HG02938 (cell line): ENCODE data around the gene ATP10A.
"Not testable (repeated sequence)": the region's sequence is repeated elsewhere in the genome, so short reads cannot be mapped to it uniquely, and the experiment has no call there.

ENCODE experiments used
- ATAC-seq: cut with Tn5 transposase; IDR thresholded peaks from one replicate; pipeline ENCODE4 v1.9.1; 2021; ENCODE audit warnings: mild to moderate bottlenecking, moderate library complexity; ENCODE audit not compliant: unreplicated experiment

Gene ATP10A

DNA sequence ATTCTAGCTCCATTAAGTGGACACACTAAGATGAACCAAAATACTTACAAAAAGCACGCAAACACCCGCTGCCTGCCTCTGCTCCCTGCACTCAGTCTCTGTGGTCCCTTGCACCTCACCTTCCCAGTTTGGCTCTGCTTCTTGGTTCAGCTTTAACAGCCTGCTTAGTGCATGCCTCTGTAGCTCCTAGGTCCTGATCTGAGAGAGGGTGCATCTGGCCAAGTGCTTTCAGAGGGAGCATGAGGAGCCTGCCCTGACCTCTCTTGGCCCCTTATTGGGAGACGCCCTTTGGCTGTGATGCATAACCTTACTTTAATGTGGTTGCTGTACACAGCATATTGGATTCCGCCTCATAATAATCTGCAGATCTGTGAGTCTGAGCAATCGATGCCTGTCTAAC lies 21.2 kb upstream of the ATP10A start:
- ATAC-seq, result no peak

DNA sequence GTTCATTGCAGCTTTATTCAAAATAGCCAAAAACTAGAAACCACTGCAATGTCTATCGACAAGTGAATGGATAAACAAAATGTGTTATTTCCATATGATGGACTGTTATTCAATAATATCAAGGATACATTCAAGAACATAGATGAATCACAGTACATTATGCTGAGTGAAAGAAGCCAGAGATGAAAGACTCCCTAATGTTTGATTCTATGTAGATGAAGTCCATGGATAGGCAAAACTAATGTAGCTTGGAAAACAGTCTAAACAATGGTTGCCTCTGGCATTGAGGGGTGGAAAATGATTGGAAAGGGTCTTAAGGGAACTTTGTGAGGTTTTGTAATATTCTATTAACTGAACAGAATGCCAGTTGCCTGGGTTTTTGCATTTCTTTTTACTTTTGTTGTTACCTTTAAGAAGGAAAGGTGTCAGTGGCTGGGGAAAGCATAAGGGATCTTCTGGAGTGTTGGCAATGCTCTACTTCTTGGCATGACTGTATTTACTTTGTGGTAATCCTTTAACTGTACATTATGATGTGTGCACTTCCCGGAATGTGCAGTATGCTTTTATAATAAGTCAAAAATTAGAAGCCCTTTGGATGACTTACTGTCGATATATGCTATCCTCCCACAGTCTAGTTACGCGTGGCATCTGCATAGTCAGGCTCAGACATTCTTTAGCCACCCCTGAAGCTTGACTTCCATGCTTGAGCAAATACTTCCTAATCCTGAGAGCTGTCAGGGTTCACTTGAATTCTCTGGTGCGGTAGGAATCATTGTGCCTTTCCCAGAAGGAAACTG lies 20.5 kb upstream of the ATP10A start:
- ATAC-seq, result no peak

- ATAC-seq, result no peak
Observed at GRCh38 chr15:25882466-25882865, 19.3 kb upstream of the ATP10A start.

DNA sequence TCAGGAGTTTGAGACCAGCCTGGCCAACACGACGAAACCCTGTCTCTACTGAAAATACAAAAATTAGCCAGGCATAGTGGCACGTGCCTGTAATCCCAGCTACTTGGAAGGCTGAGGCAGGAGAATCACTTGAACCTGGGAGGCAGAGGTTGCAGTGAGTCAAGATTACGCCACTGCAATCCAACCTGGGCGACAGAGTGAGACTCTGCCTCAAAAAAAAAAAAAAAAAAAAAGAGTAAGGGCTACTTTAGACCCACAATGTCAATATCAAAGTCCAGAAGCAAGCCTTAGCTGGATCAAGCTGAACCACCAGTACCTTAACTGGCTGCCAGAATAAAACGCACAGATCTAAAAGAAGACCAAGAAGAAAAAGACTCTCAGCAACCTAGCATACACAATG lies 17.8 kb upstream of the ATP10A start:
- not testable (repeated sequence) for ATAC-seq

DNA sequence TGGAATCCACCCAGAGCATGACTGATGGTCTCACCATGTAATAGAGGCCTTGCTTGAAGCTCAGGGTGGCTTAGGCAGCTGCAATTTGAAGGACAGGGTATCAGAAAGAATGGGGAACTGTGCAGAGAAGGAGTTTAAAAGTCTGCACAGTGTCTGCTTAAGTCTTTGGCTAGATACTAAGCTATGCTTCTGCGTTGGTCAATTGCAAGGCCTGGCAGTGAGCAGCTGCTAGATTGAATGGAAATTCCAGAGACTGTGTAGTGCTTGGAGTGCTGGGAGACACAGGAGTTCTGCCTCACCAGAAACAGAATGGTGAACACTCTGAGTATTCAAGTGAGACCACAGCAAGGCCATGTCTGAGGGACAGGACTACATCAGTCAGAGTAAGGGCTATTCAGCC lies 17.3 kb upstream of the ATP10A start:
- ATAC-seq, result no peak

DNA sequence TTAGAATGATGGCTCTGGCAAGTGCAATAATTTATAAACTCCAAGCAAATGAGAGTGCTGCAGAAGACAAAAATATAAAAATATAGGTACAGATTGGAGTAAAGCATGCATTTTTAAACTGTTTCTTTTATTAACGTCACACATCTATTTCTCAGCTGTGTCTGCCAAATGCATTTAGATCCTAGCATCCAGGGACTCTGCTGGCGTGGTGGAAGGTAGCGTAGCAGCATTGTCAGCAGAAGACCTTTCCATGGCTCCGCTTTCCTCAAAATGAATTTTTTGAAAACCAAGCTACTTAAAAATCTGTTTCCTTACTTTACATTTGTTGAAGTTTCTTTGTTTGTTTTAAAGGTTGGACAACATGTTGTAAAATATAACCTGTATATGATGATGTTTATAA lies 16.3 kb upstream of the ATP10A start:
- ATAC-seq, result no peak

DNA sequence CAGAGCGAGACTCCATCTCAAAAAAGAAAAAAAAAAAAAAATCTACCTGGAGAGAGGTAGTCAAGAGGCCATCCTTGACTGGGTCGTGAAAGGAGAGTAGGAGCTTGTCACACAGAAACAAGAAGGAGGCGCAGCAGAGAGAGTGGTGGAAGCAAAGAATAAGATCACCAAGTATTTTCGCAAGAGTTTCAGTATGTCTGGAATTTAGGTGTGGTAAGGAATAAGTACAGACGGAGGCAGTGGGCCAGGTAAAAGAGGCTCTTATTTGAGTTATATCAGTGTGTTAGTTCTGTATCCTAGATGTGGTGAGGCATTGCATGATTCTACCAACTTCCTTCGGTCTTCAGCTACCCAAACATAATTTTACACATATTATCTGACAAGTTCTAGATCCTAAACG lies 14.6 kb upstream of the ATP10A start:
- no peak for ATAC-seq

GRCh38 chr15:25876231-25877140 lies 13.4 kb upstream of the ATP10A start:
- no peak for ATAC-seq

DNA sequence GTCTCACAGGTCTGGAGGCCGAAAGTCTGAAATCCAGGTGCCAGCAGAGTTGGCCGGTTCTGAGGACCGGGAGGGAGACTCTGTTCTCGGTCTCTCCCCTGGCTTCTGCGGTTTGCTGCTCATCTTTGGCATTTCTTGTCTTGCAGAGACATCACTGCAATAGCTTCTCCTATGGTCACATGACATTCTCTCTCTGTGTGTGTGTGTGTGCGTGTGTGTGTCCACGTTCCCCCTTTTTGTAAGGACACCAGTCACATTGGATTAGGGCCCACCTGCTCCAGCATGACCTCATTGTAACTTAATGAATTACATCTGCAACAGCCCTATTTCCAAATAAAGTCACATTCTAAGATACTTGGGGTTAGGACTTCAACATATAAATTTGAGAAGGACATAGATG lies 12.4 kb upstream of the ATP10A start:
- no peak for ATAC-seq

DNA sequence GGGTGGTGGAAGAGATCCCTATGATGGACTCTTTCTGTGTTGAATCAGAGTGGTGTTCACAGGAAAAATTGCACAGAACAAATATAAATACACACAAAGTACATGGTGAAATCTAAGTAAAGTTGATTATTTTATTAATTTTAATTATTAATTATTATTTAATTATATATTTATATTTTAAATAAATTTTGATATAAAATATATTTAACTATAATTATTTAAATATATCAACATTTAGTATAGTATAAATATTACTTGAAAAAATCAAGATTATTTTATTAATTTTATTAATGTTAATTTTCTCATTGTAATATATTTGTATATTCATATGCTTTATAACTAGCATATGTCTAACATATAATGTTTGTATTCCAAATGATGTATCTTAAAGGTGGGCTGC lies 11.3 kb upstream of the ATP10A start:
- no peak for ATAC-seq

GRCh38 chr15:25871403-25871802 lies 8.3 kb upstream of the ATP10A start:
- ATAC-seq, result no peak

- no peak for ATAC-seq
Observed at GRCh38 chr15:25870938-25871337, 7.8 kb upstream of the ATP10A start.

DNA sequence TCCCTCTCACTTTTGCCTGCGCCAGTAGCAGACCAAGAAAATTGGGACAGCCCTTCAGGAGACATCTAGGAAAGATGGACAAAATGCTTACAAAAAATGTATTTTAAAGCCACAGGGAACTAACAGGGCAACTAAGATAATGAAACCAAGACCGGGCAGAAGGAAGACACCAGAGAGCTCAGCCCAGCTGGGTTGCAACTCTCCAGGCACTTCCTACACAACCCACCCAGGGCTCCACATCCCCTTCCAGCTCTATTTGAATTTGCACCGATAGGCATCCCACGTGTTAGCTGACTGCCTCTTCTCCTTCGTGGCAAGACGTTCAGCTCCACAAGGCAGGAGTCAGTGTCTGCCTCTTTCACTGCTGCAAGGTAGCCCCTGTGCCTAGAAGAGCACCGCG lies 6.6 kb upstream of the ATP10A start:
- no peak for ATAC-seq

DNA sequence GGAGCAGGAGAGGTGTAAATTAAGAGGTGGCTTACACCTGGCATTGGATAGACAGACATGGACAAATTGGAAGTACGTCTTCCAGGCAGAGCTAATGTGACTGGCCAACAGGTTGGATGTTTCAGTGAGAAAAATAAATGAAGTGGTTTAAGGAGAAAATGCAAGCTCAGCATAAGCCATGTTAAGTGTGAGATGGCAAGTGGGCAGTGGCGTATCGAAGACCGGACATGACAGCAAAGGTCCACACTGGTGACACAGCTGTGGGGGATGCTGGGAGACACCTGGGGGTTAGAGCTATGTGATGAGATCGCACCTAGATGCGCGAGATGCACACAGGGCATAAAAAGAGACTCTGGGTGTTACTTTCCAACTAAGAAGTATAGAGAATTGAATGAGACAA lies 3.7 kb upstream of the ATP10A start:
- ATAC-seq, result no peak

DNA sequence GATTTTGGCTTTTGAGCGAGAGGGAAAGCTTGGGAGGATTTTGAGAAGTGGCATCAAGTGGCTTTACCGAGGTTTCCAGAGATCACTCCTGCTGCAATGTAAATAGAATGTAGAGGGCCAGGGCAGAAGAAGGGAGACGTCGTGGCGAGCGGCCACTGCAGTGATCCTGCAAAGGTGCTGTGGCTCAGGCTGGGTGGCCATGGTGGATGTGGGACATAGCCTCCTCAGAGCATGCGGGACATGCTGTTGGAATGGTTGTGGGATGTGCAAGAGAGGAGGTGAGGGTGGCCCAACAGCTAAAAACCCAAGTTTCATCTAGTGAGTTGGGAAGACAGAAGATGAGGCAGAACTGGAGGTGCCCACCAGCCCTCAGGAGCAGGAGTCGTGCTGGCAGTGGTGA lies 3.1 kb upstream of the ATP10A start:
- no peak for ATAC-seq

DNA sequence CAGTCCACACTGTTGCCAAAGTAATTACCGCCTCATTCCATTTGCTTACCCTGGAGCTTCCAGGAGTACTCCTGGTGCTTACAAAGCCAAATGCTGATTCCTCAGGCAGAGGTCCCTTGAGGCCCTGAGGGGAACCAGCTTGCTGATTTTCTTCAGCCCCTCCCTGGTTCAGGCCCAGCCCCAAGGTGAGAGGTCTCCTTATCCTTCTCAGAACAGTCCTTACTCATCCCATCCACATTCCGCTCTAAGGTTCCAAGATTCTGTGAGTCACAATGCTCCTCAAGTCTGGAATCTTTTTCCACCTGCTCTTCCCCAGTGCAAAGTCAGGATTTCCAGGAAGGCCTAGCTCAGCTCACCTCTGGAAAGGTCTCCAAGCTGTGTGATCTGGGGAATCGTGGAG lies 1.8 kb upstream of the ATP10A start:
- ATAC-seq, result no peak

GRCh38 chr15:25863968-25864580 lies 947 bp upstream of the ATP10A start:
- ATAC-seq, result no peak

- ATAC-seq, result no peak
Observed at GRCh38 chr15:25862472-25863110, 536 bp downstream of the ATP10A start.

DNA sequence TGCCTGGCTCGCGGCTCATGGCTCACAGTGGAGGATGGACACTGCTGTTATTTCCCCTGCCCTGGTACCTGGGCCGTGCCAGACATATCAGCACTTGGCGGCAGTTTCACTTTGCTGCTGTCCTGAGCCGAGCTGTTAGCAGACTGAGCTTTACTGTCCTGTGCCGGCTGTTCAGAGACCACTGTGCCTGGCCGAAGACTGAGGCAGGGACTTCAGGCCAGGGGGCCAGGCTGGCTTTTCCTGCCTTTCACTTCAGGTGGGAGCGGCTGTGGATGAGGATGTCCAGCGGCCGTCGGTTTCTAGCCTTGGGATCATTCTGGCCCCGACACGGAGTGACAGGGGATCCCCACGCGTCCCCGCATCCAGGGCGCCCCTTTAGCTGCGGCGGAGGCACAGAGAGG lies 1.1 kb downstream of the ATP10A start:
- no peak for ATAC-seq

DNA sequence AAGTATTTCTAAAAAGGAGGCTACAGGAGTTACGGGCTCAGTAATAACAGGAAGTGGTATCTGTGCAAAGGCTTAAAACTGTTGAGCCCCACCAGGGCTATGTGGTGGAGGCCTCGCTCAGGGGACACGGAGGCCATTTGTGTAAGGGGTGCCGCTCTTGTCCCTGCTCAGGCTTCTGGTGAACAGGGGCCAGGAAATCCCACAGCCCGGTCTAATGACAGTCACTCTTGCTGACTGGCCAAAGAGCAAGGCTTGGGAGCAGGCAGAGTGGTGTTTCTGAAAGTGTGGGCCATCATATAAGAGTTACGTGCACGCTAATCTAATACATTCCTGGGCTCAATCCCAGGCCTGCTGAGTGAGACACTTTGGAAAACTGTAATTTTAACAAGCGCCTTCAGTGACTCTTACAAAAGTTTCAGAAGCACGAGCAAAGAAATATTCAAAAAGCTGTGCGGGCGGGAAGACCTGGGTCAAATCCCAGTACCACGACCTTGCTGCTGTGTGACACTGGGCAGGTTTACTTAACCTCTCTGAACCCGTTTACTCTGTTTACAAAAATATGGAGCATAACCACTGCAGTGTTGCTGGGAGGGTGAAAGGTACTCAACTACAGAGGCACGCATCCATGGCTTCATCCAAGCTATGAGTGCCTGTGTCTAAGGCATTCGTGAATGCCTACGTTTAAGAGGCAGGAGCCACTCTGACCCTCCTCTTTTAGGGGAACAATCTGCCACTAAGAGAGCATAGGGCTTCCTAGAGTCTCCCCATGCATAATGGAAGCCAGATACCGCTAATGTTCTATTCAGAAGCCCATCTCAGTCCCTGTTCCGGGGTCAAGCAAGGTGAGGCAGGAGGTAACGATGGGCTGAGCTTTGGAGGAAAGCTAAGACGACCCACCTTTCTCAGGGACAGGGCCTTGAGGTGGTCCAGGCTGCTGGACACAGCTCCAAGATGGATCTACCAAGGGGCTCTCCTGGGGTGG lies 2.0 kb downstream of the ATP10A start:
- ATAC-seq, result no peak
